OCI-LY7 (cell line): Measurements from ENCODE around the gene CAPN13. TPM values are rescaled to one million over a fixed set of nuclear protein-coding genes. Genes with fewer than 3 reads are reported as not detected.

Experiments used
- BruUV-seq: library from RNA; stranded (reverse); fragments of 400-500 nt; replicated peaks from 2 replicates; lab custom pipeline; 2021; lab: Mats Ljungman, UMichigan
- CTCF ChIA-PET: fragments of 300-600 bp; sonication (Branson Sonifier 250); formaldehyde crosslinking; loops from one replicate; lab custom pipeline; 2022; ENCODE audit warnings: antibody characterized with exemption; ENCODE audit not compliant: unreplicated experiment; lab: Charles Lee
- POLR2A ChIA-PET: fragments of 300-600 bp; sonication (Branson Sonifier 250); formaldehyde crosslinking; loops from one replicate; lab custom pipeline; 2022; ENCODE audit warnings: antibody characterized with exemption; lab: Charles Lee
- DNase-seq: peaks from one replicate; pipeline ENCODE4 v3.0.0-alpha.2; 2015; ENCODE audit warnings: low spot score
- H2AFZ ChIP-seq: fragments of 200-600 bp; sonication (generic), shearing (Covaris generic); 2 replicates; pipeline ENCODE4 v1.6.1; 2014; ENCODE audit warnings: mild to moderate bottlenecking, antibody characterized with exemption, low read length, moderate library complexity
- H3K27ac ChIP-seq: fragments of 200-600 bp; sonication (generic); 2 replicates; pipeline ENCODE4 v1.5.1; 2014; ENCODE audit warnings: mixed run types, low read depth, mild to moderate bottlenecking, moderate library complexity, low read length, inconsistent platforms; ENCODE audit not compliant: poor library complexity, severe bottlenecking
- H3K36me3 ChIP-seq: fragments of 200-600 bp; sonication (generic); 2 replicates; pipeline ENCODE4 v1.6.1; 2014; ENCODE audit warnings: mild to moderate bottlenecking, antibody characterized with exemption, low read length, moderate library complexity, mixed read lengths; ENCODE audit not compliant: insufficient read depth
- H3K4me1 ChIP-seq: fragments of 200-600 bp; sonication (generic); 2 replicates; pipeline ENCODE4 v1.5.1; 2014; ENCODE audit warnings: mild to moderate bottlenecking, low read length; ENCODE audit not compliant: insufficient read depth, poor library complexity, severe bottlenecking
- H3K4me2 ChIP-seq: fragments of 200-600 bp; sonication (generic); 2 replicates; pipeline ENCODE4 v1.6.1; 2014; ENCODE audit warnings: mild to moderate bottlenecking, low read length
- H3K4me3 ChIP-seq: fragments of 200-600 bp; sonication (generic); 2 replicates; pipeline ENCODE4 v1.5.1; 2014; ENCODE audit warnings: mild to moderate bottlenecking, low read depth, low read length; ENCODE audit not compliant: poor library complexity, severe bottlenecking
- H3K79me2 ChIP-seq: fragments of 200-600 bp; sonication (generic); 2 replicates; pipeline ENCODE4 v1.6.1; 2016; ENCODE audit warnings: low read depth, mild to moderate bottlenecking, low read length, moderate library complexity, mixed read lengths; ENCODE audit not compliant: insufficient read depth
- H3K9me2 ChIP-seq: fragments of 200-600 bp; sonication (generic); 2 replicates; pipeline ENCODE4 v1.6.1; 2016; ENCODE audit warnings: mild to moderate bottlenecking, low read length, mixed read lengths; ENCODE audit not compliant: insufficient read depth
- H3K9me3 ChIP-seq: fragments of 200-600 bp; sonication (generic); 2 replicates; pipeline ENCODE4 v1.6.1; 2014; ENCODE audit warnings: mild to moderate bottlenecking, mixed run types, low read length, mixed read lengths
- H4K20me1 ChIP-seq: fragments of 200-600 bp; sonication (generic); 2 replicates; pipeline ENCODE4 v1.6.1; 2014; ENCODE audit warnings: mild to moderate bottlenecking, antibody characterized with exemption, low read length, moderate library complexity, mixed read lengths; ENCODE audit not compliant: insufficient read depth
- EZH2phosphoT487 ChIP-seq: fragments of 200-600 bp; sonication (generic); IDR thresholded peaks from 2 replicates; pipeline ENCODE4 v1.6.1; 2018; ENCODE audit warnings: low read depth, borderline replicate concordance, mild to moderate bottlenecking, mixed run types, antibody characterized with exemption, low read length, moderate library complexity, mixed read lengths
- intact Hi-C: fragments of 100-400 bp; cut with micrococcal nuclease; formaldehyde crosslinking; loops from one replicate; pipeline ENCODE4 v1.10.0; 2022; ENCODE audit not compliant: unreplicated experiment
- total RNA-seq, 2 experiments: library from RNA; depleted of rRNA in 1 of 2; stranded (reverse); fragments of >200 nt in 1 of 2; shearing (Covaris generic) in 1 of 2; gene quantifications; 2 replicates each; pipeline ENCODE4 v1.2.3, GENCODE V29; 2014 to 2022
- TF ChIP-seq, protein P1 (sequence below): fragments of 200-600 bp; sonication (generic); conservative IDR thresholded peaks from 2 replicates; pipeline ENCODE4 v1.5.1; 2014; ENCODE audit warnings: mild to moderate bottlenecking, antibody characterized with exemption, low read length, moderate library complexity, mixed read lengths

The CAPN13 gene
- total RNA-seq, 2 experiments from 2014 or later, result 0.13 TPM; not detected in 1

GRCh38 chr2:30680121-30680520 lies 127.1 kb downstream of the CAPN13 start:
- no peak for DNase-seq
- no peak for TF ChIP-seq EZH2phosphoT487
- TF ChIP-seq, protein P1, sequence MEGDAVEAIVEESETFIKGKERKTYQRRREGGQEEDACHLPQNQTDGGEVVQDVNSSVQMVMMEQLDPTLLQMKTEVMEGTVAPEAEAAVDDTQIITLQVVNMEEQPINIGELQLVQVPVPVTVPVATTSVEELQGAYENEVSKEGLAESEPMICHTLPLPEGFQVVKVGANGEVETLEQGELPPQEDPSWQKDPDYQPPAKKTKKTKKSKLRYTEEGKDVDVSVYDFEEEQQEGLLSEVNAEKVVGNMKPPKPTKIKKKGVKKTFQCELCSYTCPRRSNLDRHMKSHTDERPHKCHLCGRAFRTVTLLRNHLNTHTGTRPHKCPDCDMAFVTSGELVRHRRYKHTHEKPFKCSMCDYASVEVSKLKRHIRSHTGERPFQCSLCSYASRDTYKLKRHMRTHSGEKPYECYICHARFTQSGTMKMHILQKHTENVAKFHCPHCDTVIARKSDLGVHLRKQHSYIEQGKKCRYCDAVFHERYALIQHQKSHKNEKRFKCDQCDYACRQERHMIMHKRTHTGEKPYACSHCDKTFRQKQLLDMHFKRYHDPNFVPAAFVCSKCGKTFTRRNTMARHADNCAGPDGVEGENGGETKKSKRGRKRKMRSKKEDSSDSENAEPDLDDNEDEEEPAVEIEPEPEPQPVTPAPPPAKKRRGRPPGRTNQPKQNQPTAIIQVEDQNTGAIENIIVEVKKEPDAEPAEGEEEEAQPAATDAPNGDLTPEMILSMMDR, result no peak
- no peak overlapping the region for H3K27ac ChIP-seq
- intact Hi-C loops, result no loop called here
- CTCF ChIA-PET, result no interaction called here
- H3K9me3 ChIP-seq, result no peaks in the 10 kb centered on the region
- H4K20me1 ChIP-seq, result no peaks in the 10 kb centered on the region
- H3K36me3 ChIP-seq, result no peaks in the 10 kb centered on the region
- POLR2A ChIA-PET, result no interaction called here
- no peak overlapping the region for H3K4me3 ChIP-seq
- peaks cover 16% of the 10 kb centered on the region for H3K4me1 ChIP-seq
- H2AFZ ChIP-seq, result no peak overlapping the region
- no peaks in the 10 kb centered on the region for H3K79me2 ChIP-seq
- BruUV-seq, result no TSS peak
- no peaks in the 10 kb centered on the region for H3K9me2 ChIP-seq
- no peak overlapping the region for H3K4me2 ChIP-seq

- Histone ChIP-seq H3K9me3 (no peaks in the 10 kb centered on the region), H3K9me2 (no peaks in the 10 kb centered on the region), H3K27ac (no peak overlapping the region), H3K79me2 (no peaks in the 10 kb centered on the region), H3K36me3 (no peaks in the 10 kb centered on the region), H3K4me3 (no peak overlapping the region), H3K4me2 (no peak overlapping the region), H3K4me1 (peaks cover 16% of the 10 kb centered on the region), H4K20me1 (no peaks in the 10 kb centered on the region), H2AFZ (no peak overlapping the region)
- DNase-seq, result no peak
- BruUV-seq, result no TSS peak
- ChIA-PET POLR2A (no interaction called here), CTCF (no interaction called here)
- intact Hi-C loops, result no loop called here
- no peak for TF ChIP-seq EZH2phosphoT487
- TF ChIP-seq, protein P1, result no peak
These were observed 127.7 kb downstream of the CAPN13 start for GRCh38 chr2:30679426-30680088.

GRCh38 chr2:30678410-30679137 lies 128.7 kb downstream of the CAPN13 start:
- no peaks in the 10 kb centered on the region for H3K9me3 ChIP-seq
- H3K4me3 ChIP-seq, result no peak overlapping the region
- ChIA-PET POLR2A (no interaction called here), CTCF (no interaction called here)
- intact Hi-C loops, result no loop called here
- no peak overlapping the region for H2AFZ ChIP-seq
- no TSS peak for BruUV-seq
- no peaks in the 10 kb centered on the region for H4K20me1 ChIP-seq
- H3K4me1 ChIP-seq, result peaks cover 15% of the 10 kb centered on the region
- no peak for DNase-seq
- no peaks in the 10 kb centered on the region for H3K79me2 ChIP-seq
- H3K9me2 ChIP-seq, result no peaks in the 10 kb centered on the region
- no peak overlapping the region for H3K27ac ChIP-seq
- TF ChIP-seq, protein P1, result no peak
- no peak for TF ChIP-seq EZH2phosphoT487
- no peaks in the 10 kb centered on the region for H3K36me3 ChIP-seq
- H3K4me2 ChIP-seq, result no peak overlapping the region
